GM18520 (cell line): ENCODE data around the gene AKAP1.

Experiments
- ATAC-seq: cut with Tn5 transposase; IDR thresholded peaks from one replicate; pipeline ENCODE4 v1.9.1; 2021; ENCODE audit not compliant: unreplicated experiment

Gene AKAP1

GRCh38 chr17:57084802-57085447 lies at the start of gene AKAP1:
TSS of gene AKAP1 (plus strand) at chr17:57085246. CDS start at chr17:57105465, 20,219 bp downstream.
- ATAC-seq: peak; percentile 87

DNA sequence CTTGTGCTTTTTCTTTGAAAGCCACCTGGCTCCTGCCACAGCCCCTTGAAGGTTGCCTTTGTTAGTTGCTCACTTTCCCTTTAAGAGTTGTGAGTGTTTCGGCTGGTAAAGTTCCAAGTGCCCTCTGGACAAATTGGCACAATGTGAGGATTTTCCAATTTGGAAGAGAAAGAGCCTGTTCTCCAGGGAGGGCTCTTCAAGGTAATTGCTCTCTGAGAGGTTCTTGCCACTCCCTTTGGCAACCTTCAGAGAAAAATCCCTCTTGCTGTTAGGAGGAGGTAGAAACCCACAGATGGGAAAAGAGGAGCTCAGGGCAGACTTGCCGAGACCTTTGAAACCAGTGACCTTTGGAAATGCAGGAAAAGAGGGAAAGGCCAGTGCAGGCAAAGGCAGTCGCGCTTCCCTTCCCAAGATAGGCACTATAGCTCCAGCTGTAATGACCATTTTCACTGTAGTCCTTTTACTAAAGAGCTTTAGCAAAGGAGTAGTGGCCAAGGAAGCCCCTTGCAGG lies 49.0 kb upstream of the AKAP1 start:
- no peak for ATAC-seq

DNA sequence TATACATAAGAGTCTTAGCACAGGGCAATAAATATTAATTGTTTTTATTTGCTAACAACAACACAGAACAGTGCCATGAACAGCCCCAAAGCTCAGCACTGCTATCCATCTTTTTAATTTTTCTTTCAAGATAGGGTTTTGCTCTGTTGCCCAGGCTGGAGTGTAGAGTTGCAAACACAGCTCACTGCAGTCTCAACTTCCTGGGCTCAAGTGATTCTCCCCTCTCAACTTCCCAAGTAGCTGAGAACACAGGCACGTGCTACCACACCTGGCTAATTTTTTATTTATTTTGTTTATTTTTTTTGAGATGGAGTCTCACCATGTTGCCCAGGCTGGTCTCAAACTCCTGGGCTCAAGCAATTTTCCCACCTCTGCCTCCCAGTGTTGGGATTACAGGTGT lies 47.6 kb upstream of the AKAP1 start:
- ATAC-seq: no peak

GRCh38 chr17:57038486-57038885 lies 46.6 kb upstream of the AKAP1 start:
- no peak for ATAC-seq

DNA sequence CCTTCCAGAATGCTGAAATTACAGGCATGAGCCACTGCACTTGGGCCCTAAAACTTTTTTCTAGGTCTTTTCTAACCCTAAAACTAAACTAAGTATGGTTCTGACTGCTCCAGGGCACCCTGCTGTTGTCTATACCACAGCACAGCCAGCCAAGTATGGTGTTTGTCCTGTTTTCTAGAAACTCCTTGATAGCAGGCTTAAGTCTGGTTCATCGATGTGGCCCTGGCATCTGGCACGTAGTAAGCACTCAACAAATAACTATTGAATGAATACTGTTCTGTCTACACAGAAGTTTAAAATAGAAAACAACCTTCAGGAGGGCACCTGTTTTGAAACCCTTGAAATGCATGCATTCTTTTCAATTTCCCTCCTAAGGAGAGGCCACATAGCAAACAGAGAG lies 44.5 kb upstream of the AKAP1 start:
- no peak for ATAC-seq

DNA sequence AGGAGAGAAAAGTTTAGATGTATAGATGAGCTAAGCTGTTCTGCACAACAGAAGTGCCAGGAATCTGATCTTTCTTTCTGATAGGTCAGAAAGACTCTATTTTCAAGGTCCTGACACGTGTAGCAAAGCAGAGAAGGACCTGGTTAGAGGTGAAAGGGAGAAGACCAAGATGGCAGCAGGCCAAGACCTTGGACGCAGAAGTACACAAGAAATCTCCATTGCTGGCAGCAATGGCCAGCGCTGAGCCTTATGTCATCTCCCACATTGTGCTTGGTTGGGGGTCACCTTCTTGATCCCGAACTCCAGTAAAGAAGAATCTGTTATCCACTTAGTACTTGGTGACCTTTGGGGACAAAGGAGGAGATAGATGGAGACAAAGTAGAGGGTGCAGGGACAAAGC lies 41.8 kb upstream of the AKAP1 start:
- ATAC-seq: no peak

- no peak for ATAC-seq
Measured at GRCh38 chr17:57044976-57045867, 39.8 kb upstream of the AKAP1 start.

DNA sequence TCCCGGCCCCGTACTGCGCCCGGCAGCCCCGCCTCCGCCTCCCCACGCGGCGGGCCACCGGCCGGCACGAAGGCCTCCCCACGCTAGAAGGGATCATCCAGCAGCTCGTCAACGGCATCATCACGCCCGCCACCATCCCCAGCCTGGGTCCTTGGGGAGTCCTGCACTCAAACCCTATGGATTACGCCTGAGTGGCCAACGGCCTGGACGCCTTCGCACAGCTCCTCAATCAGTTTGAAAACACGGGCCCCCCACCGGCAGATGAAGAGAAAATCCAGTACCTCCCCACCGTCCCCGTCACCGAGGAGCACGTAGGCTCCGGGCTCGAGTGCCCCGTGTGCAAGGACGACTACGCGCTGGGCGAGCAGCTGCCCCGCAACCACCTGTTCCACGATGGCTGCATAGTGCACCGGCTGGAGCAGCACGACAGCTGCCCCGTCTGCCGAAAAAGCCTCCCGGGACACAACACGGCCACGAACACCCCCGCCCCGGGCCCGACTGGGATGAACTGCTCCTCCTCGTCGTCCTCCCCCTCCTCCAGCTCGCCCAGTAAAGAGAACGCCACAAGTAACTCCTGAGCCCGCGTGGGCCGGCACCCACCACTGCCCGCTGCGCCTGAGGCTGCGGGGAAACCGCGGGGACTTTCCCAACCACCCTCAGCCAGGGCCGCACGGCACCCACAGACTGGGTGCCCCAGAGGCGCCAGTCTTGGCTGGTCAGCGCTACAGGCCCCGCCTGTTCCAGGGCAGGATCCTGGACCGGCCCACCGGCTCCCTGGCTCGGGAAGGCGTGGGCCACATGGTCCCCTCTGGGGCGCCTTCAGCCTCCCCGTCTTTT lies 39.0 kb upstream of the AKAP1 start:
- ATAC-seq: peak; percentile 78

DNA sequence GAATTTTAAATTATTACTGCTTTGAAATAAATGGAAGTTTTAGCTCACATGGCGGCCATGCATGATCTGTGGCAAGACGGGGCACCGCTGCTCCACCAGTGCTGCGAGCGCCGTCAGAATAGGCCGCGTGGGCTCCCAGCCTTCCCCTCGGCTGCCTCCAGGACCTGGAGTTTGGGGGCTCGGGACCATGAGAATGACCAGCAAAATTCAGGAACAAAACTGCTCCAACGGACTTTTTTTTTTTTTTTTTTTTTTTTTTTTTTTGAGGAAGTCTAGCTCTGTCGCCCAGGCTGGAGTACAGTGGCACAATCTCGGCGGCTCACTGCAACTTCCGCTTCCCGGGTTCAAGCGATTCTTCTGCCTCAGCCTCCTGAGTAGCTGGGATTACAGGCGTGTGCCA lies 38.3 kb upstream of the AKAP1 start:
- ATAC-seq: no peak

DNA sequence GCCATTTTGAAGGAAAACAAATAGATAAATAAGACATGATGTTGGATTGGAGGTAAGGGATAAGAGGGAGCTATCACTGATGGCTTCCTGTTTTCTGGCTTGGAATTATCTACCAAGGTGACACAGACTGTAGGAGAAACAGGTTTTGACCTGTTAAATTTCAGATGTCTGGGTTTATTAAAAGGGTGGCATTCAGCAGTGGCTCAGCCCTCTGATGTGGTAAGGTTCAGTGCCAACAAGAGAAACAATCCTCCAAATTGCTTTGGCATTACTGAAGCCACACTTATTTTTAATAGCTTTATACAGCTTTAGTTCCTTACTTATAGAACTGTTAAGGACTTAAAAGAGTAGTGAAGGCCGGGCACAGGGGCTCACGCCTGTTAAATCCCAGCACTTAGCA lies 37.0 kb upstream of the AKAP1 start:
- ATAC-seq: no peak

DNA sequence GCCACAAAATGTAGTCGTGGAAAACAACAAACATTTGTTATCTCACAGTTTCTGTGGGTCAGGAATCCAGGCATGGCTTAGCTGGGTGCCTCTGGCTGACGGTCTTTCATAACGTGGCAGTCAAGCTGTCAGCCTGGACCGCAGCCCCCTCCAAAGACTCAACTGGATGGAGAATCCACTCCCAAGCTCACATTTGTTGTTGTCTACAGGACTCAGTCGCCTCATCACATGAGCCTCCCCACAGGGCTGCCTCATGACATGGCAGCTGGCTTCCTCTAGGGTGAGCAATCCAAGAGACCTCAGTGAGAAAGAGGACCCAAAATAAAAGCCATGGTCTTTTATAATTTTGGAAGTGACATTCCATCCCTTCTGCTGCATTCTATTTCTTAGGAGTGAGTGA lies 34.7 kb upstream of the AKAP1 start:
- ATAC-seq: no peak

GRCh38 chr17:57051886-57052361 lies 33.1 kb upstream of the AKAP1 start:
- no peak for ATAC-seq

DNA sequence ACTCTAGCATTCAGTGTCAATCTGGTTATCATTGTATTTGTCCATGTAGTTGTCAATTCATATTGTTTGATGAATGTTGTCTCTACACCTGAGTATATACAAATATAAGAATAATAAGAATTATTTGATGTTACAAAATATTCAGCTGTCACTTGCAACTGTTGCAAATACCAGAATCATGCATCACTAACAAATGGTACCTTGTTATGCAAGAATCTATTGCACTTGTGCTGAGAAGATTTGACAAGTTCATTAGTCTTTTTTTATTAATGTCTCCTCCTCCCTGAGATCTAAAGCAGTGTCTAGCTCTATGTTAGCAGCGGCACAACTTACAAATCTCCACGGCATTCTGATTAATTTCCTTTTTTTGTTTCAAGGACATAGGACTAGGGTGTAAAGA lies 22.2 kb upstream of the AKAP1 start:
- ATAC-seq: no peak

- no peak for ATAC-seq
Measured at GRCh38 chr17:57067162-57067561, 17.9 kb upstream of the AKAP1 start.

DNA sequence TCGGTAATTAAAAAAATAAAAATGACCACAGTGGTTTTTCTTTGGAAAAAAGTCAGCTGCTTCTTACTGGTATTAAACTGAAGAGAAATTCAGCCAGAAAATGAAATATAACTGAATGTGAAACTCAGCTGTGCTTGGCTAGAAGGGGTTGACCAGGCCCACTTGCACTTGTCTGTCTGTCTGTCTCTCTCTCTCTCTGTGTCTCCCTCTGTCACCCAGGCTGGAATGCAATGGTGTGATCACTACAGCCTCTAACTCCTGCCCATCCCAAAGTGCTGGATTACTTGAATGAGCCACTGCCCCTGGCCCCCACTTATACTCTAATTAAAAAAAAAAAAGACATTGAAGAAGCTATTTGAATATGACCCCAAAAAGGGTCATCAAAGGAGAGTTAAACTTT lies 17.3 kb upstream of the AKAP1 start:
- no peak for ATAC-seq

DNA sequence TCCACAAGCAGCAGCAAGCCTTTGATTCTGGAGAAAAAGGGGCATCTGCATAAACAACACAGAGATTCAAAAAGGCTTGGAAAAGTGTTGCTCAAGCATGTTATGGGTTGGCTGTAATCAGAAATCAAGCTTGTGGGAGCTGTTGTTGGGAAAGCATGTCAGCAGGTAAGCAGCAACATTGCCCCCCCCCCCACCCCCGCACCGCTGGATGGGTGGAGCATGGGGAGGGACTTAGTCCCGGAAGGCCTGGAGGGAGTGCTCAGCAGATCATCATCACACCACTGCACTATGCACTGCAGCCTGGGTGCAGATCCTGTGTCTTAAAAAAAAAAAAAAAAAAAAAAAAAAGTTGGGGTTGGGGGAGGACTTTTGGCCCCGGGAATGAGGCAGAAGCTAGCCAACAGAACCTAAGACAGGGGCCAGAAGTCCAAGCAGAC lies 16.8 kb upstream of the AKAP1 start:
- no peak for ATAC-seq

DNA sequence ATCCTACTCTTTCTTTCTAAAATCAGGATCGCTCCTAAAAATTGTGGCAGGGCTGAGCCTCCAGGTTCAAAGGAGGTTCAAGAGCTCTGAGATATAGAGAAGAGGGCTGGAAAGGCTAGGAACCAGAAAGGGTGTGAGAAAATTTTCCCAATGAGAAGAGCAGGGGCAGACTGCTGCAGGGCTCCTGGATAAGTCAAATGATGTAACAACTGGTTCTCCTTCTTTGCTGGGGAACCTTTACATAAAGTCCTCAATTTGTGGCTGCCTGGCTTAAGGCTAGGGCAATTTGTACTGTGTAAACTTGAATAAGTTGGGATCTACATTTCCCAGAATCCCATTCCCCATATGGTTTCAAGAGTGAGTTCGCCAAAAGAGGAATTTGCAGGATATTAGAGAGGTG lies 16.3 kb upstream of the AKAP1 start:
- ATAC-seq: no peak

DNA sequence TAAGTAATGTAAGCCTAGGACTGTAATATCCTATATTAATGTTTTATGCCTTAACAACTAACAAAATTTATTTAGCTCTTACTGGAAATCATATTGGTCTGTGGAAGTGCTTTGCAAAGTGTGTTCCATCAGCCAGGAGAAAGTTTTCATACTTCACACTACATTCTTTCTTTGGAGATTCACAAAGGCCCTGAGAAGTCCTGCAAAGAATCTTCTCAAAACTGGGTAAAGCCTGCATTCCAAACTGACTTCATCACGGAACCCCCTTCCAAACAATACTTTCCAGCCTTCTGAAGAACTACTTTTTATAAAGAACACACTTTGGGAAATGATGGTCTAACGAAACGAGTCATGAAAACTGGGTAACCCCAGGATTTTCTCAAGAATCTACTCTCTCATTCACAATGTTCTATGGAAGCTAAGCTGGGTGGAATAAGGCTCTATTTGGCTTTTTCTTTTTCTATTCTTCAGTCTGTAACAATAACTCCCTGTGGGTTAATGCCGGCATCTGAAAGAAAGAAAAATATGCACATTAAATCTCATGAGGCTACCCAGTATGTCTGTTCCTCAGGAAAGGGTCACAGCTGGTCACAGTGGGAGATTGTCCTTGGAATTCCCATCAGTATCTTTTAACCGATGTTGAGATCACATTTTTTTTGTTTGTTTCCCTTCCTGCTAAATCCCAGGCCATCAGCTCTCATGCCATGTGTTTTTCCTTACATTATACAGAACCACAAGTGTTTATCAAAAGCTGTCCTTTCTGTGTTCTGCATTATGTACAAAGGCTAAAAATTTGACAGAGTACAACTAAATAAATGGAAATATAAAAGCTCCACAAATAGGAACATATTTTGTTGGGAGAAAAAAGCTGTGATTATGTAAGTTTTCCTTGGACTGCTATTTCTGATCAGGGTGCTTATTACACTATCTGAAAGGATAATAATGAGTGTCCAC lies 12.8 kb upstream of the AKAP1 start:
- no peak for ATAC-seq

DNA sequence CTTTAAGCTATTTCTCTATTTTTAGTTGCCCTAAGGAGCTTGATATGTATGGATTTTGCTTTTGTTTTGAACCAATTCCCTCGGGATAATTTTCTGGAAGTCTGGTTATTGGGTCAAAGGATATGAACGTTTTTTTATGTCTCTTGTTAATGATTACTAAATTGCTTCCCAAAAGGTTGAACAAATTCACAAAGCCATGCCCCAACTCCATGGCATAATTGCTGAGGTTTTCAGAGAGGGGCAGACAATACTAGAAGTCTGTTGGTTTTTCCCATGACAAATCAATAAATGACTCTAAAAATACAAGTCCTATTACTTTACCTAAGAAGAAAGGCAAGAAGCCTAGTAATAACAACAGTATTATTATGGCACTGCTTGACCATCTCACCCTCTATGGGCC lies 11.4 kb upstream of the AKAP1 start:
- no peak for ATAC-seq

DNA sequence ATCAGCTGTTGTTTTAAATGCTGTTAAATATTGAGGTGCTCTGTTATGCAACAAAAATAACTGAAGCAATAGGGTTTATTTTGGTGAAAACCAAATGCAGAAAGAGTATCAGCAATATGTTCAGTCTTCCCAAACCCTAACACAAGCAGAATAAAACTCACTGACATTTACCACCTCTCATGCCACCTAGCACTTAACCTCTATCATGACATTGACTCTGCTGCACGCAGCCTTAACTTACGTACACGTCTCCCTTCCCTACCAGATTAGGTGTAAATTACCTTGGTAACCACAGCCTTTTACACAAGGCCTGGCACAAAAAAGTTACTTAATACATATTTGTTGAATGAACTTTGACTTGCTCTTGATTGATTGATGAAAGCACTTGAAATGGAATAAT lies 9.9 kb upstream of the AKAP1 start:
- ATAC-seq: no peak
